ENCODE data around the gene BANF2. TPM values are rescaled to one million over a fixed set of nuclear protein-coding genes. Genes with fewer than 3 reads are reported as not detected.

BANF2 gene
- polyA plus RNA-seq, 1 experiment: not detected

DNA sequence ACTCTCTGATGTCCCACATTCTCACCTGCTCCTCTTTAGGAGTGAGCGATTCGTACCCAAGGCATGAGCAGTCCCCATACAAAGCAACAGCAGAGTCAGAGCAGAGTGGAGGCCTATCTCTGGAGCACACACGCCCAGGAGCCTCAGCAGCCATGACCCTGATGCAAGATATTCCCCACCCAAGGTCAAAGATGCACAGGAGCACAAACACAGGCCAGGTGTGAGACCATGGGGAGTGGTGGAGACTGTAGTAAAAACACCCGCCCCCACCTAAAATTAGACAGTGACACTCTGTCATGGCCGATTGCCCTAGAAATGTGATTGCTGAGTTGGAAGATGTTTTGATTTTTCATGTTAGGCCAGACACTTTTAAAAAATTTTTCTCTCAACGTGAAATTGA, 39.1 kb upstream of the BANF2 start:
- no peak for DNase-seq (ENCODE audit: low read depth)
- TF ChIP-seq, protein P1, sequence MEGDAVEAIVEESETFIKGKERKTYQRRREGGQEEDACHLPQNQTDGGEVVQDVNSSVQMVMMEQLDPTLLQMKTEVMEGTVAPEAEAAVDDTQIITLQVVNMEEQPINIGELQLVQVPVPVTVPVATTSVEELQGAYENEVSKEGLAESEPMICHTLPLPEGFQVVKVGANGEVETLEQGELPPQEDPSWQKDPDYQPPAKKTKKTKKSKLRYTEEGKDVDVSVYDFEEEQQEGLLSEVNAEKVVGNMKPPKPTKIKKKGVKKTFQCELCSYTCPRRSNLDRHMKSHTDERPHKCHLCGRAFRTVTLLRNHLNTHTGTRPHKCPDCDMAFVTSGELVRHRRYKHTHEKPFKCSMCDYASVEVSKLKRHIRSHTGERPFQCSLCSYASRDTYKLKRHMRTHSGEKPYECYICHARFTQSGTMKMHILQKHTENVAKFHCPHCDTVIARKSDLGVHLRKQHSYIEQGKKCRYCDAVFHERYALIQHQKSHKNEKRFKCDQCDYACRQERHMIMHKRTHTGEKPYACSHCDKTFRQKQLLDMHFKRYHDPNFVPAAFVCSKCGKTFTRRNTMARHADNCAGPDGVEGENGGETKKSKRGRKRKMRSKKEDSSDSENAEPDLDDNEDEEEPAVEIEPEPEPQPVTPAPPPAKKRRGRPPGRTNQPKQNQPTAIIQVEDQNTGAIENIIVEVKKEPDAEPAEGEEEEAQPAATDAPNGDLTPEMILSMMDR (IDR thresholded peaks at IDR 0.05; ENCODE audit: insufficient read depth, low read depth, low read length): no peak
- no peak overlapping the region for H3K4me3 ChIP-seq (ENCODE audit: low read depth, low read length)
- ChIA-PET CTCF (interaction anchor here (1.0 kb wide), 1 partner anchor 103 kb away, joined by 3 read pairs; no protein-coding TSS in a partner anchor), POLR2A (no interaction called here)
- H3K27me3 ChIP-seq (ENCODE audit: control insufficient read depth, insufficient read depth, low read length): no peaks in the 10 kb centered on the region
- peaks cover 22% of the 10 kb centered on the region for H3K36me3 ChIP-seq (ENCODE audit: control insufficient read depth, insufficient read depth, low read length)

DNA sequence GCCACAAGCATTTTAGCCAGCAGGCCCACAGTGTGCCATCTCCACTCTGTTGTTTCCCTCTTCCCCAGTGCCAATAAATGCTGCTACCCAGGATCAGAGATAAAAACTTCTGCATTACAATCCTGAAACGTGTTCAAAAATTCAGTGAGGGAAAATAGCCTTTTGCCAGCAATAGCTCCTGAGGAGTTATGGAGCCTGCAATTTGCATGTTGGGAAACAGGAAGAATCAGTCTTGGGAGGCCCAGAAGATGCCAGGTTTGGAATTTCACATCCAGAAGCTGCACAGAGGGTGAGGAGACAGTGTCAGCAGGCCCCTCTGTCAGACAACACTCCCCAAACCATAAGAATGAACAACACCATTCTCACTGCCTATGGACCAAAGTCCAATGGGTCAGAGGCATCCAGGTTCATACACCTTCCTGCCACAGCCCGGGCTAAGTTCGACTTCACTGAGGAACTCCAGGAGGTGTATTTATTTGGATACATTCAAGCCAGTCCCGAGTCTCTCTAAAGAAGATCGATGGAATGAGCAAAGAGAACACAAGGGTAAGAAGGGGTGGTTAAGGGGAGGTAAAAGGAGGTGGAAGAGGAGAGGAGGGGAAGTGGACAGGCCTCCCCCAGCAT, 38.5 kb upstream of the BANF2 start:
- POLR2A ChIA-PET: no interaction called here
- H3K4me3 ChIP-seq (ENCODE audit: low read depth, low read length): no peak overlapping the region
- DNase-seq (ENCODE audit: low read depth): no peak
- H3K27me3 ChIP-seq (ENCODE audit: control insufficient read depth, insufficient read depth, low read length): no peaks in the 10 kb centered on the region
- CTCF ChIA-PET: interaction anchor here (1.0 kb wide), 1 partner anchor 104 kb away, joined by 3 read pairs; no protein-coding TSS in a partner anchor
- TF ChIP-seq, protein P1 (IDR thresholded peaks at IDR 0.05; ENCODE audit: insufficient read depth, low read depth, low read length): no peak
- H3K36me3 ChIP-seq (ENCODE audit: control insufficient read depth, insufficient read depth, low read length): peaks cover 20% of the 10 kb centered on the region

DNA sequence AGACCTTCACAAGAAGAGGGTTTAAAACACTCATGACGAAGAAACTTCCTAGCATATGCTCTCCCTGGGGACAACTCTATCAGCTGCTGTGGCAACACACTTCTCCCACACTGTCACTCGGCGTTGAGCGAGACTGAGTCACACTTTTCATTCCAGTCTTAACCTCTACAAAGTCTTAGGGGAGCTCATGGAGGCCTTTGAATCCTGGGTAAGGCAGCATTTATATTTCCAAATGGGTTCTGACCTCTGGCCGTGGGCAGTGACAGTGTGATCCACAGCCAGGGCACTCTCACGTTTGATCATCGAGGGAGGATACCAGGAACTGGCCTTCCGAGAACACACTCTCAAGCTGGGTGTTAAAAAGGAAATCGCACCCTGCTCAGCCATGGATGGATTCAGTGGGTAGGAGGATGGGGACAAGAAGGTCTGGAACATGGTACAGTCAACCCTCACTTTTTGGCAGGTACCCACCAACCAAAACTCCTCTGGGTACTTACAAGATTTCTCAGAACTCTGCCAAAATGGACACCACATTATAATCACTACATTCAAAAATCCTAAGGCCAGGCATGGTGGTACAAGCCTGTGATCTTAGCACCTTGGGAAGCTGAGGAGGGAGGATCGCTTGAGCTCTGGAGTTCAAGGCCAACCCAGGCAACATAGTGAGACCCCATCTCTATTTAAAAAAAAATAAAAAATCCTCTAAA, 37.3 kb upstream of the BANF2 start:
- TF ChIP-seq, protein P1 (IDR thresholded peaks at IDR 0.05; ENCODE audit: insufficient read depth, low read depth, low read length): no peak
- POLR2A ChIA-PET: no interaction called here
- no peaks in the 10 kb centered on the region for H3K27me3 ChIP-seq (ENCODE audit: control insufficient read depth, insufficient read depth, low read length)
- CTCF ChIA-PET: interaction anchor here (0.6 to 1.5 kb wide), 5 partner anchors 13 to 277 kb away, joined by 3 to 5 read pairs (median 3); no protein-coding TSS in a partner anchor
- DNase-seq (ENCODE audit: low read depth): no peak
- no peak overlapping the region for H3K4me3 ChIP-seq (ENCODE audit: low read depth, low read length)
- H3K36me3 ChIP-seq (ENCODE audit: control insufficient read depth, insufficient read depth, low read length): peaks cover 16% of the 10 kb centered on the region

DNA sequence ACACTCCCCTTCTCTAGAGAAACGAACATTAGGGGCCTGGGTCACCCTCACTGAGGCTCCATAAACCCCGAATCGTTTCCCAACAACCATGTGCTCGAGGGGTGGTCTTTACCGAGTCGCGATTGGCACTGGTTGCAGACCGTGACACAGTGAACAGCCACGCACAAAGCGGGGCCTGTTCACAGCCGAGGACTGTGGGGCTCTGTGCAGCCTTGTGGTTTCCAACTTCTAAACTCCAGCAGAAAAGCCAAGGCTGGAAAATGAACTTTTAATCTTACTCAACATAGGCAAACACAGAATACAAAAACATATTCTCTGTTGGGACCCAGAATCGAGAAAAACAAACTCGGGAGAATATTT, 36.7 kb upstream of the BANF2 start:
- CTCF ChIA-PET: interaction anchor here (0.9 to 1.5 kb wide), 3 partner anchors 12 to 276 kb away, joined by 3 to 5 read pairs (median 3); no protein-coding TSS in a partner anchor
- POLR2A ChIA-PET: no interaction called here

DNA sequence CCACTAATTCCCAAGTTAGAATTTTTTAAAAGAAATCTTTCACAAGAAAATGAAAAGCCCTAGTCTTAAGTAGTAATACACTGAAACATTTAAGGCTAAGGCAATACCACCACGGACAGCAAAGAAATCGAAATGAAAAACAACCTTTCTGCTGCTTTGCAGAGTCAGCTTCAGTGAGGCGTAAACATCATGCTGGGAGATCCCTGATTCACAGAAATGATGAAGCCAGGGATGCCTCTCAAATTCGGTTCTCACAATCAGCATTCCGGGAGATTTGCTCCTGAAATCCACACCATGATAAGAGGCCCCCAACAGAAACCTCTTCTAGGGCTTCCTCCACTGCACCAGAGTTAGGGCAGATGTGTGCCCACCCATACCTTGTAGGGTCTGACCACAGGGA, 36.3 kb upstream of the BANF2 start:
- no peaks in the 10 kb centered on the region for H3K27me3 ChIP-seq (ENCODE audit: control insufficient read depth, insufficient read depth, low read length)
- peaks cover 10% of the 10 kb centered on the region for H3K36me3 ChIP-seq (ENCODE audit: control insufficient read depth, insufficient read depth, low read length)
- no peak for DNase-seq (ENCODE audit: low read depth)
- TF ChIP-seq, protein P1 (IDR thresholded peaks at IDR 0.05; ENCODE audit: insufficient read depth, low read depth, low read length): no peak
- ChIA-PET CTCF (no interaction called here), POLR2A (no interaction called here)
- H3K4me3 ChIP-seq (ENCODE audit: low read depth, low read length): no peak overlapping the region

More for the DNA sequence above, 36.7 kb upstream of the BANF2 start:
- TF ChIP-seq, protein P1 (IDR thresholded peaks at IDR 0.05; ENCODE audit: insufficient read depth, low read depth, low read length): no peak
- H3K27me3 ChIP-seq (ENCODE audit: control insufficient read depth, insufficient read depth, low read length): no peaks in the 10 kb centered on the region
- peaks cover 15% of the 10 kb centered on the region for H3K36me3 ChIP-seq (ENCODE audit: control insufficient read depth, insufficient read depth, low read length)
- no peak for DNase-seq (ENCODE audit: low read depth)
- no peak overlapping the region for H3K4me3 ChIP-seq (ENCODE audit: low read depth, low read length)

Data from BJ (cell line).